Prostate gland (tissue), 2 donors: ENCODE data around the gene PSMG4.

Experiments
- POLR2AphosphoS5 ChIP-seq: sonication (generic); formaldehyde crosslinking; IDR thresholded peaks from one replicate; pipeline ENCODE4 v1.6.1; 2017; ENCODE audit warnings: antibody characterized with exemption
- TF ChIP-seq, protein P1 (sequence below), 4 experiments: fragments of 200-600 bp in 2 of 4; fragments of 450-650 bp in 2 of 4; sonication (generic) in 2 of 4; IDR thresholded peaks; 1 replicate in 3 of 4; 2 replicates in 1 of 4; pipeline ENCODE4 v1.5.1; 2016 to 2019; ENCODE audit warnings: antibody characterized with exemption in 4 of 4, mild to moderate bottlenecking in 2 of 4, moderate library complexity in 2 of 4

GRCh38 chr6:3288711-3289663 is 30.2 kb downstream of the PSMG4 start:
- TF ChIP-seq, protein P1, sequence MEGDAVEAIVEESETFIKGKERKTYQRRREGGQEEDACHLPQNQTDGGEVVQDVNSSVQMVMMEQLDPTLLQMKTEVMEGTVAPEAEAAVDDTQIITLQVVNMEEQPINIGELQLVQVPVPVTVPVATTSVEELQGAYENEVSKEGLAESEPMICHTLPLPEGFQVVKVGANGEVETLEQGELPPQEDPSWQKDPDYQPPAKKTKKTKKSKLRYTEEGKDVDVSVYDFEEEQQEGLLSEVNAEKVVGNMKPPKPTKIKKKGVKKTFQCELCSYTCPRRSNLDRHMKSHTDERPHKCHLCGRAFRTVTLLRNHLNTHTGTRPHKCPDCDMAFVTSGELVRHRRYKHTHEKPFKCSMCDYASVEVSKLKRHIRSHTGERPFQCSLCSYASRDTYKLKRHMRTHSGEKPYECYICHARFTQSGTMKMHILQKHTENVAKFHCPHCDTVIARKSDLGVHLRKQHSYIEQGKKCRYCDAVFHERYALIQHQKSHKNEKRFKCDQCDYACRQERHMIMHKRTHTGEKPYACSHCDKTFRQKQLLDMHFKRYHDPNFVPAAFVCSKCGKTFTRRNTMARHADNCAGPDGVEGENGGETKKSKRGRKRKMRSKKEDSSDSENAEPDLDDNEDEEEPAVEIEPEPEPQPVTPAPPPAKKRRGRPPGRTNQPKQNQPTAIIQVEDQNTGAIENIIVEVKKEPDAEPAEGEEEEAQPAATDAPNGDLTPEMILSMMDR (IDR thresholded peaks at IDR 0.05): no peak
- no peak for TF ChIP-seq POLR2AphosphoS5
